MCF 10A (cell line): ENCODE measurements around the gene MUC22. TPM values are rescaled to one million over a fixed set of nuclear protein-coding genes. Genes with fewer than 3 reads are reported as not detected.
A peak's percentile ranks its signal among the peaks of the same experiment; 100 is the strongest.

ENCODE experiments used
- BruUV-seq: library from RNA; stranded (reverse); fragments of 400-500 nt; replicated peaks from 2 replicates; lab custom pipeline; 2021; lab: Mats Ljungman, UMichigan
- CTCF ChIA-PET: fragments of 300-600 bp; sonication (Branson Sonifier 250); formaldehyde crosslinking; extraction: SDS; loops from one replicate; lab custom pipeline; 2021; ENCODE audit warnings: antibody characterized with exemption, inconsistent platforms; lab: Yijun Ruan, JAX
- POLR2A ChIA-PET: fragments of 300-600, 350-650 bp; sonication (Branson Sonifier 250); formaldehyde crosslinking; extraction: SDS; loops from one replicate; lab custom pipeline; 2020; ENCODE audit warnings: antibody characterized with exemption, inconsistent platforms; lab: Yijun Ruan, JAX
- DNase-seq: peaks from one replicate; pipeline ENCODE4 v3.0.0-alpha.2; 2018; ENCODE audit not compliant: unreplicated experiment
- H3K27ac Mint-ChIP-seq: one replicate; pipeline ENCODE4 v1.8.0; 2022; ENCODE audit warnings: mild to moderate bottlenecking, low read depth, mixed read lengths; ENCODE audit not compliant: unreplicated experiment
- H3K27me3 Mint-ChIP-seq: one replicate; pipeline ENCODE4 v1.8.0; 2022; ENCODE audit warnings: mixed read lengths; ENCODE audit not compliant: insufficient read depth, unreplicated experiment
- H3K36me3 Mint-ChIP-seq: one replicate; pipeline ENCODE4 v1.8.0; 2022; ENCODE audit warnings: mild to moderate bottlenecking, moderate library complexity, mixed read lengths; ENCODE audit not compliant: insufficient read depth, unreplicated experiment
- H3K4me1 Mint-ChIP-seq: one replicate; pipeline ENCODE4 v1.8.0; 2022; ENCODE audit warnings: mixed read lengths; ENCODE audit not compliant: insufficient read depth, unreplicated experiment
- H3K4me3 Mint-ChIP-seq: one replicate; pipeline ENCODE4 v1.8.0; 2022; ENCODE audit warnings: mild to moderate bottlenecking, moderate library complexity, mixed read lengths; ENCODE audit not compliant: unreplicated experiment
- H3K9me3 Mint-ChIP-seq: one replicate; pipeline ENCODE4 v1.8.0; 2022; ENCODE audit warnings: mixed read lengths; ENCODE audit not compliant: unreplicated experiment
- intact Hi-C: fragments of 100-400 bp; cut with micrococcal nuclease; formaldehyde crosslinking; loops from 2 replicates; pipeline ENCODE4 v1.14.1; 2022
- total RNA-seq: library from RNA; stranded (reverse); gene quantifications from 2 replicates; pipeline ENCODE4 v1.2.3, GENCODE V29; 2022
- TF ChIP-seq, protein P1 (sequence below): fragments of 200-600 bp; IDR thresholded peaks from one replicate; pipeline ENCODE4 v1.8.0; 2022; ENCODE audit warnings: antibody characterized with exemption, mild to moderate bottlenecking; ENCODE audit not compliant: unreplicated experiment

MUC22 gene
- total RNA-seq, 1 experiment from 2014 or later: not detected

GRCh38 chr6:31055441-31055840 lies 45.2 kb downstream of the MUC22 start:
- CTCF ChIA-PET: interaction anchor here (0.6 to 1.2 kb wide), 2 partner anchors 140 to 770 kb away, joined by 4 to 6 read pairs; no protein-coding TSS in a partner anchor
- no peaks in the 10 kb centered on the region for H3K27me3 Mint-ChIP-seq
- no peak overlapping the region for H3K27ac Mint-ChIP-seq
- TF ChIP-seq, protein P1, sequence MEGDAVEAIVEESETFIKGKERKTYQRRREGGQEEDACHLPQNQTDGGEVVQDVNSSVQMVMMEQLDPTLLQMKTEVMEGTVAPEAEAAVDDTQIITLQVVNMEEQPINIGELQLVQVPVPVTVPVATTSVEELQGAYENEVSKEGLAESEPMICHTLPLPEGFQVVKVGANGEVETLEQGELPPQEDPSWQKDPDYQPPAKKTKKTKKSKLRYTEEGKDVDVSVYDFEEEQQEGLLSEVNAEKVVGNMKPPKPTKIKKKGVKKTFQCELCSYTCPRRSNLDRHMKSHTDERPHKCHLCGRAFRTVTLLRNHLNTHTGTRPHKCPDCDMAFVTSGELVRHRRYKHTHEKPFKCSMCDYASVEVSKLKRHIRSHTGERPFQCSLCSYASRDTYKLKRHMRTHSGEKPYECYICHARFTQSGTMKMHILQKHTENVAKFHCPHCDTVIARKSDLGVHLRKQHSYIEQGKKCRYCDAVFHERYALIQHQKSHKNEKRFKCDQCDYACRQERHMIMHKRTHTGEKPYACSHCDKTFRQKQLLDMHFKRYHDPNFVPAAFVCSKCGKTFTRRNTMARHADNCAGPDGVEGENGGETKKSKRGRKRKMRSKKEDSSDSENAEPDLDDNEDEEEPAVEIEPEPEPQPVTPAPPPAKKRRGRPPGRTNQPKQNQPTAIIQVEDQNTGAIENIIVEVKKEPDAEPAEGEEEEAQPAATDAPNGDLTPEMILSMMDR: no peak
- no TSS peak for BruUV-seq
- H3K9me3 Mint-ChIP-seq: no peaks in the 10 kb centered on the region
- DNase-seq: peak; percentile 33
- POLR2A ChIA-PET: interaction anchor here (0.6 to 2.5 kb wide), 5 partner anchors 51 to 129 kb away, joined by 3 to 6 read pairs (median 4); no protein-coding TSS in a partner anchor
- no peaks in the 10 kb centered on the region for H3K36me3 Mint-ChIP-seq
- peaks cover 37% of the 10 kb centered on the region for H3K4me1 Mint-ChIP-seq
- peak overlapping the region; percentile 24 for H3K4me3 Mint-ChIP-seq
- intact Hi-C loops: no loop called here

GRCh38 chr6:31057426-31058003 lies 47.2 kb downstream of the MUC22 start:
- no TSS peak for BruUV-seq
- no peaks in the 10 kb centered on the region for H3K27me3 Mint-ChIP-seq
- ChIA-PET POLR2A (interaction anchor here (0.6 to 1.9 kb wide), 19 partner anchors 10 to 308 kb away, joined by 3 to 12 read pairs (median 5); partner anchors contain the start of genes GTF2H4 and VARS2), CTCF (interaction anchor here (0.6 to 2.0 kb wide), 8 partner anchors 11 to 216 kb away, joined by 3 to 8 read pairs (median 4); no protein-coding TSS in a partner anchor)
- peak; percentile 79 for DNase-seq
- TF ChIP-seq, protein P1: no peak
- intact Hi-C loops: no loop called here
- H3K9me3 Mint-ChIP-seq: no peaks in the 10 kb centered on the region
- peak overlapping the region; percentile 19 for H3K4me3 Mint-ChIP-seq
- H3K27ac Mint-ChIP-seq: peak overlapping the region; percentile 73
- H3K36me3 Mint-ChIP-seq: no peaks in the 10 kb centered on the region
- H3K4me1 Mint-ChIP-seq: peaks cover 37% of the 10 kb centered on the region

GRCh38 chr6:31058128-31058894 lies 48.0 kb downstream of the MUC22 start:
- TF ChIP-seq, protein P1: peak; percentile 41
- POLR2A ChIA-PET: interaction anchor here (0.6 to 1.9 kb wide), 12 partner anchors 10 to 309 kb away, joined by 3 to 12 read pairs (median 5); partner anchors contain the start of genes GTF2H4 and VARS2
- CTCF ChIA-PET: interaction anchor here (0.8 to 2.0 kb wide), 3 partner anchors 10 to 28 kb away, joined by 3 to 8 read pairs (median 7); no protein-coding TSS in a partner anchor
- no TSS peak for BruUV-seq
- Mint-ChIP-seq H3K9me3 (no peaks in the 10 kb centered on the region), H3K36me3 (no peaks in the 10 kb centered on the region), H3K4me3 (peak overlapping the region; percentile 19), H3K27me3 (no peaks in the 10 kb centered on the region), H3K4me1 (peaks cover 37% of the 10 kb centered on the region), H3K27ac (peak overlapping the region; percentile 73)
- peak; percentile 91 for DNase-seq
- intact Hi-C loops: no loop called here

DNA sequence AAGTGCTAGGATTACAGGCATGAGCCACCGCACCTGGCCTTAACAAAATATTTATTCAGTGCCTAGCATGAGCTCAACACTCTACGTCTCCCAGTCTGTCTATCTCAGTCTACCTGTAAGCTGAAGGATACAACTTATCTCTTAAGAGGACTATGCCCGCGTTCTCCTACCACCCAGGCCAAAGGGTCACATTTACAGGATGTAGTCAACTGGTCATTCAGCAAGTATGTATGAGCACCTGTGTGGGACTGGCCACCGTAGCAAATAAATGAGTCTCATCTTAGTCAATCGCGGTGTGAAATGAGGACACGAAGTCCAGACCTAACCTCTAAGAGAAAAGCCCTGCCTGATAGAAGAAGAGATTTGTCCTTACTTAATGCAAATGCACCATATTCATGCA lies 49.9 kb downstream of the MUC22 start:
- intact Hi-C loops: no loop called here
- DNase-seq: no peak
- BruUV-seq: no TSS peak
- H3K36me3 Mint-ChIP-seq: no peaks in the 10 kb centered on the region
- H3K27ac Mint-ChIP-seq: peak overlapping the region; percentile 73
- ChIA-PET CTCF (interaction anchor here (0.6 to 6.5 kb wide), 9 partner anchors 8 to 177 kb away, joined by 3 to 28 read pairs (median 4); no protein-coding TSS in a partner anchor), POLR2A (interaction anchor here (0.6 to 1.9 kb wide), 5 partner anchors 8 to 87 kb away, joined by 4 to 8 read pairs (median 4); no protein-coding TSS in a partner anchor)
- no peaks in the 10 kb centered on the region for H3K9me3 Mint-ChIP-seq
- no peak overlapping the region for H3K4me3 Mint-ChIP-seq
- no peaks in the 10 kb centered on the region for H3K27me3 Mint-ChIP-seq
- H3K4me1 Mint-ChIP-seq: peaks cover 30% of the 10 kb centered on the region
- TF ChIP-seq, protein P1: no peak
